ENCODE measurements around the gene CDC6.

CDC6 gene

DNA sequence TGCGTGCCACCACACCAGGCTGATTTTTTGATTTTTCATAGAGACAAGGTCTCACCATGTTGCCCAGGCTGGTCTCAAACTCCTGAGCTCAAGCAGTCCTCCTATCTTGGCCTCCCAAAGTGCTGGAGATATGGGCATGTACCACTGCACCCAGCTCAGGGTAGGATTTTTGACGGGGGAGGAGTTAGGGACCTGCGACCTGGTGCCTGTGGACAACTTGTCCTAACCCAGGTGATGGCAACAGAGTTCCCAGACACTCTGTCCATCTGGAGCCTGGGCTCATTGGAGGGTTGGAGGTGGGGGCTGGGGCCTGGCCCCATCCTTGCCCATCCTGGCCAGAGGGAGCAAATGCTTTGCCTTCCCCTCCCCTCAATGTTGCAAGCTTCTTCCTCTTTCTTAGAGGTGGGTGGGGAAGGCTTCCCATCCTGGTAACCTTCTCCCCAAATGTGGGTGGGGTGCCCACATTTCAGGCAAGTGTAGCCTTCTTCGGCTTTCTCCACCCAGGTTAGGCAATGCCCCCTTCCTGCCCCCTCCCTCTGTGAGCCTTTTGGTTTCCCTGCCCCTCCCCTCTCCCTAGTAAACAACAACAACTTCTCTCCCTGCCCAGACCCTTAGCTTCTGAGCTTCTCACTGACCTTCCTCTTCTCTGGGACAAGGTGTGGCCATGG lies 46.2 kb downstream of the CDC6 start:
- ChIA-PET POLR2A (ENCODE audit: low non-redundant PET) (interaction anchor here (0.6 kb wide), 2 partner anchors 10 to 16 kb away, joined by 3 to 4 read pairs; no protein-coding TSS in a partner anchor), CTCF (interaction anchor here (0.6 to 0.8 kb wide), 2 partner anchors 21 to 342 kb away, joined by 3 to 6 read pairs; no protein-coding TSS in a partner anchor)
- TF ChIP-seq, protein P1, sequence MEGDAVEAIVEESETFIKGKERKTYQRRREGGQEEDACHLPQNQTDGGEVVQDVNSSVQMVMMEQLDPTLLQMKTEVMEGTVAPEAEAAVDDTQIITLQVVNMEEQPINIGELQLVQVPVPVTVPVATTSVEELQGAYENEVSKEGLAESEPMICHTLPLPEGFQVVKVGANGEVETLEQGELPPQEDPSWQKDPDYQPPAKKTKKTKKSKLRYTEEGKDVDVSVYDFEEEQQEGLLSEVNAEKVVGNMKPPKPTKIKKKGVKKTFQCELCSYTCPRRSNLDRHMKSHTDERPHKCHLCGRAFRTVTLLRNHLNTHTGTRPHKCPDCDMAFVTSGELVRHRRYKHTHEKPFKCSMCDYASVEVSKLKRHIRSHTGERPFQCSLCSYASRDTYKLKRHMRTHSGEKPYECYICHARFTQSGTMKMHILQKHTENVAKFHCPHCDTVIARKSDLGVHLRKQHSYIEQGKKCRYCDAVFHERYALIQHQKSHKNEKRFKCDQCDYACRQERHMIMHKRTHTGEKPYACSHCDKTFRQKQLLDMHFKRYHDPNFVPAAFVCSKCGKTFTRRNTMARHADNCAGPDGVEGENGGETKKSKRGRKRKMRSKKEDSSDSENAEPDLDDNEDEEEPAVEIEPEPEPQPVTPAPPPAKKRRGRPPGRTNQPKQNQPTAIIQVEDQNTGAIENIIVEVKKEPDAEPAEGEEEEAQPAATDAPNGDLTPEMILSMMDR (conservative IDR thresholded peaks at IDR 0.05; ENCODE audit: low read depth): no peak
- no peak for DNase-seq (ENCODE audit: low spot score)
- H3K27ac ChIP-seq: peak overlapping the region; percentile 69

DNA sequence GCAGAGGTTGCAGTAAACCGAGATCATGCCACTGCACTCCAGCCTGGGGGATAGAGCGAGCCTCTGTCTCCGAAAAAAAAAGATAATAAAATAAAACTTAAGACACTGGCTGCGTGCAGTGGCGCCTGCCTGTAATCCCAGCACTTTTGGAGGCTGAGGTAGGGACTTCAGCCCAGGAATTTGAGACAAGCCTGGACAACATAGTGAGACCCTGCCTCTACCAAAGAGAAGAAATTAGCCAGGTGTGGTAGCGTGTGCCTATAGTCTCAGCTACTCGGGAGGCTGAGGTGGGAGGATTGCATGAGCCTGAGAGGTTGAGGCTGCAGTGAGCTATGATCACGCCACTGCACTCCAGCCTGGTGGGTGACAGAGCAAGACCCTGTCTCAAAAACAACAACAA lies 47.9 kb downstream of the CDC6 start:
- peak overlapping the region; percentile 69 for H3K27ac ChIP-seq
- ChIA-PET CTCF (no interaction called here), POLR2A (ENCODE audit: low non-redundant PET) (no interaction called here)
- DNase-seq (ENCODE audit: low spot score): no peak
- TF ChIP-seq, protein P1 (conservative IDR thresholded peaks at IDR 0.05; ENCODE audit: low read depth): no peak

DNA sequence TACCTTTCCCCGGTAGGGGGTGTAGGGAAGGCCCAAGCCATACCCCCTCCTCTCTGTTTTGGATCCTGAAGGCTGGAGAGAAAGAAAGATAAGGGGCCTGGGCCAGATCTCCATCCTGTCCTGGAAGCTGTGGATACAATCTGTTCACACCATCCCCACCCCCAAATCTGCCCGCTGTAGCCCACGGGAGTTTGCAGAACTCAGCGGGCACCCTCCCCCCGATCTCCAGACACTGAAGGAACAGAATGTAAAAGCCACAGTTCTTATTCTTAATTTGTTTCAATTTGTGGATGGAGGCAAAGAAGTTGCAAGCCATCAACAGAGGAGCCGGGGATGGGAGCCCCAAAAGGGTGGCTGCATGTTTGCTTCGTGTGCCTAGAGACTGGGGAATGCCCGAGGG lies 49.7 kb downstream of the CDC6 start:
- H3K27ac ChIP-seq: peak overlapping the region; percentile 50
- ChIA-PET CTCF (interaction anchor here (0.6 to 1.0 kb wide), 2 partner anchors 12 to 27 kb away, joined by 6 read pairs; partner anchors contain the start of gene GJD3), POLR2A (ENCODE audit: low non-redundant PET) (no interaction called here)
- TF ChIP-seq, protein P1 (conservative IDR thresholded peaks at IDR 0.05; ENCODE audit: low read depth): no peak
- DNase-seq (ENCODE audit: low spot score): no peak

DNA sequence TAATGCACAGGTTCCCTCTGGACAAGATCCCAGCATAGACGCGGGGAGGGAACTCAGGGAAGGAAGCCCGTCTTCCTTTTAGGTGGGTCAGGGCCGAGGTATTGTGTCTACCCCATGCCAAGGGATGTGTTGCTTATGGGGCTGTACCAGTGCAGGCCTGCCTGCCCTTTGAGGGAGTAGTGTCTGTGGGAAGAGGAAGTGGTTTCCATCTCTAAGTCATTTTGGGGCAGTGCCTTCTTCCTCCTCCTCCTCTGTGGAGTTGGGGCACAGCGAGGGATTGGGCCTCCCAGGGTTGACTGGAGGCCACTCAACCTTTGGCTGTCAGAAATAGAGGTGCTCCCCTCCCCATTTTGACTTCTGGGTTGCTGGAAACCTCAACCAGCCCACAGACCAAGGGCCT lies 50.4 kb downstream of the CDC6 start:
- peak overlapping the region; percentile 50 for H3K27ac ChIP-seq
- CTCF ChIA-PET: no interaction called here
- no peak for DNase-seq (ENCODE audit: low spot score)

DNA sequence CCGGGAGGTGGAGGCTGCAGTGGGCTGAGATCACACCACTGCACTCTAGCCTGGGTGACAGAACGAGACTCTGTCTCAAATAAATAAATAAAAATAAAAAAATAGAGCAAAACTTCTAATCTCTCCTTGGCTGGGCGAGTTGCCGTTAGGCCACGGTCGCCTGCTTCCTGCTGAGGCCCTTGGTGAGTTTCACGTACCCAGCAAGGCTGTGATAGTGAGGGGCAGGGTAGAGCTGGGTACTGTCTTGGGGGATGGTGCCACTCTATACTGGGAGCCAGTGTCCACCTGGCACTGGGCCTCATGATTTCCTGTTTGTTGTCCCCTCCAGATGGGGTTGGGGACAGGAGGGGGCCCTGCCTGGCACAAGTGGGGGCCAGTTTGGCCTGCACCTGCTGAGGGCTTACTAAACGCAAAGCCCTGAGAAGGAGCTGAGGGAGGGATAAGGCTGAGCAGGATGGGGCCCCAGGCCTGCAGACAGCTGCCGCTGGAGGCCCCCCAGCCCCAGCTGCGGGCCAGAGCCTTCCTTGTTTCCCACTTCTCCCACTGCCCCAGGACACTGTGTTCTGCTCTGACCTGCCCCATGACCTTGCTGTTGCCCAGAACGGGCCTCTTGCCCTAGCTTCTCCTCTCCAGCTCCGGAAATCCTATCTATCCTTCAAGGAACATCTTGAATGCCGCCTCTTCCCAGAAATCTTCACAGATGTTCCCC lies 51.4 kb downstream of the CDC6 start:
- DNase-seq (ENCODE audit: low spot score): no peak
- TF ChIP-seq, protein P1 (conservative IDR thresholded peaks at IDR 0.05; ENCODE audit: low read depth): no peak
- ChIA-PET CTCF (interaction anchor here (0.6 kb wide), 1 partner anchor 26 kb away, joined by 4 read pairs; no protein-coding TSS in a partner anchor), POLR2A (ENCODE audit: low non-redundant PET) (no interaction called here)
- H3K27ac ChIP-seq: peak overlapping the region; percentile 50

More for the DNA sequence above, 50.4 kb downstream of the CDC6 start:
- POLR2A ChIA-PET (ENCODE audit: low non-redundant PET): no interaction called here
- TF ChIP-seq, protein P1 (conservative IDR thresholded peaks at IDR 0.05; ENCODE audit: low read depth): no peak

DNA sequence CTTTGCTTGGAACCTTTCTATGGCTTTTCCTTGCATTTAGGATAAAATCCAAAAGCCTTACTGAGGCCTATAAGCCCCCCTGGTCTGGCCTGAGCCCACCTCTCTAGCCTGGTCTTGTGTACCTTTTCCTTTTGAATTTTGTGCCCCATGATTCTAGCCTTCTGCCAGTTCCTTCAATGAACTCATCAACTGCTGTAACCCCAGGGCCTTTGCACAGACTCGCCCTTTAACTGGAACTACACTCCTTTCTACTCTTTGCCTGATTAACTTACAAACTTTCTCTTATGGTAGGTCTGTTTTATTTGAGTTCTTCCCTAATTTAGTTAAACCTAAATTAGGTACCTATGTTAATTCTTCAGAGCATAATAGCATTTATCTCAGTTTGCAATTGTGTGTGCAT lies 52.6 kb downstream of the CDC6 start:
- POLR2A ChIA-PET (ENCODE audit: low non-redundant PET): no interaction called here
- DNase-seq (ENCODE audit: low spot score): no peak
- CTCF ChIA-PET: interaction anchor here (0.5 to 0.6 kb wide), 3 partner anchors 12 to 22 kb away, joined by 3 to 5 read pairs (median 3); no protein-coding TSS in a partner anchor
- TF ChIP-seq, protein P1 (conservative IDR thresholded peaks at IDR 0.05; ENCODE audit: low read depth): no peak
- no peak overlapping the region for H3K27ac ChIP-seq

Data from RWPE1 (cell line).